Measurements from ENCODE around the gene DOCK6. TPM values are rescaled to one million over a fixed set of nuclear protein-coding genes. Genes with fewer than 3 reads are reported as not detected.

DOCK6 gene
- polyA plus RNA-seq, 1 donor from 2014 or later, result not detected

DNA sequence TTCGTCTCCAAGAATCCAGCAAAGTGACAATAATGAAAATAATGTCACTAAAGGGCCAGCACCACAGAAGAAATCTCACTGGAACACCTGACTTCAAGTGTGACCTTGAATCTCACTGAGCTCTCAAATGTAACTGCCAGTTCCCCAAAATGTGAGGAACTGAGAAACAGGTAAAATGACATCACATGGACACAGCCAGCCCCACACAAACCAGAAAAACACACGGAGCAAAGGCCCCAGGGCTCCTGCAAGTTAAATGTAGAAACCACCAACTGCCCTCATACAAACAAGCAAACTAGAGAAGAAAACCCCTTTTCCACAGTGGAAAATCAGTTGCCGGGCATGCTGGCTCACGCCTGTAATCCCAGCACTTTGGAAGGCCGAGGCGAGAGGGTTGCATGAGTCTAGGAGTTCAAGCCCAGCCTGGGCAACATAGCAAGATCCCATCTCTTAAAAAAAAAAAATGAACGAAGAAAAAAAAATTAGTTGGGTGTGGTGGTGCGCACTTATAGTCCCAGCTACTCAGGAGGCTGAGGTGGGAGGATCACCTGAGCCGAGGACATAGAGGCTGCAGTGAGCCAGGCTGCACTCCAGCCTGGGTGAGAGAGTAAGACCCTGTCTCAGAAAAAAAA, 56.3 kb downstream of the DOCK6 start:
- H3K27ac ChIP-seq (ENCODE audit: low read length), result no peak overlapping the region
- H3K9me3 ChIP-seq (ENCODE audit: low read length), result no peaks in the 10 kb centered on the region
- H2AFZ ChIP-seq (ENCODE audit: low read depth, low read length), result no peak overlapping the region
- H3K4me2 ChIP-seq (ENCODE audit: low read length), result no peak overlapping the region
- H3K9ac ChIP-seq (ENCODE audit: low read length), result no peak overlapping the region
- no peaks in the 10 kb centered on the region for H3K27me3 ChIP-seq (ENCODE audit: insufficient read depth, low read depth, low read length)
- no peaks in the 10 kb centered on the region for H3F3A ChIP-seq (ENCODE audit: insufficient read depth, low read length, poor library complexity, severe bottlenecking)
- no peaks in the 10 kb centered on the region for H4K20me1 ChIP-seq (ENCODE audit: insufficient read depth)
- H3K9me2 ChIP-seq (ENCODE audit: insufficient read depth, low read length), result no peaks in the 10 kb centered on the region
- H3K4me3 ChIP-seq (ENCODE audit: low read length), result no peak overlapping the region
- TF ChIP-seq SMC3 (conservative IDR thresholded peaks at IDR 0.05; ENCODE audit: poor library complexity) (no peak), POLR2AphosphoS5 (IDR thresholded peaks at IDR 0.05) (no peak), EZH2 (IDR thresholded peaks at IDR 0.05; ENCODE audit: borderline replicate concordance, insufficient read depth, low read length, poor library complexity, severe bottlenecking) (no peak), MXI1 (conservative IDR thresholded peaks at IDR 0.05; ENCODE audit: poor library complexity, severe bottlenecking) (no peak), TAF1 (IDR thresholded peaks at IDR 0.05; ENCODE audit: low read depth) (no peak), RAD21 (conservative IDR thresholded peaks at IDR 0.05) (no peak), EP300 (conservative IDR thresholded peaks at IDR 0.05; ENCODE audit: poor library complexity, severe bottlenecking) (no peak)
- TF ChIP-seq, protein P1, sequence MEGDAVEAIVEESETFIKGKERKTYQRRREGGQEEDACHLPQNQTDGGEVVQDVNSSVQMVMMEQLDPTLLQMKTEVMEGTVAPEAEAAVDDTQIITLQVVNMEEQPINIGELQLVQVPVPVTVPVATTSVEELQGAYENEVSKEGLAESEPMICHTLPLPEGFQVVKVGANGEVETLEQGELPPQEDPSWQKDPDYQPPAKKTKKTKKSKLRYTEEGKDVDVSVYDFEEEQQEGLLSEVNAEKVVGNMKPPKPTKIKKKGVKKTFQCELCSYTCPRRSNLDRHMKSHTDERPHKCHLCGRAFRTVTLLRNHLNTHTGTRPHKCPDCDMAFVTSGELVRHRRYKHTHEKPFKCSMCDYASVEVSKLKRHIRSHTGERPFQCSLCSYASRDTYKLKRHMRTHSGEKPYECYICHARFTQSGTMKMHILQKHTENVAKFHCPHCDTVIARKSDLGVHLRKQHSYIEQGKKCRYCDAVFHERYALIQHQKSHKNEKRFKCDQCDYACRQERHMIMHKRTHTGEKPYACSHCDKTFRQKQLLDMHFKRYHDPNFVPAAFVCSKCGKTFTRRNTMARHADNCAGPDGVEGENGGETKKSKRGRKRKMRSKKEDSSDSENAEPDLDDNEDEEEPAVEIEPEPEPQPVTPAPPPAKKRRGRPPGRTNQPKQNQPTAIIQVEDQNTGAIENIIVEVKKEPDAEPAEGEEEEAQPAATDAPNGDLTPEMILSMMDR (IDR thresholded peaks at IDR 0.05; ENCODE audit: poor library complexity, severe bottlenecking), result no peak
- TF ChIP-seq, protein P2, sequence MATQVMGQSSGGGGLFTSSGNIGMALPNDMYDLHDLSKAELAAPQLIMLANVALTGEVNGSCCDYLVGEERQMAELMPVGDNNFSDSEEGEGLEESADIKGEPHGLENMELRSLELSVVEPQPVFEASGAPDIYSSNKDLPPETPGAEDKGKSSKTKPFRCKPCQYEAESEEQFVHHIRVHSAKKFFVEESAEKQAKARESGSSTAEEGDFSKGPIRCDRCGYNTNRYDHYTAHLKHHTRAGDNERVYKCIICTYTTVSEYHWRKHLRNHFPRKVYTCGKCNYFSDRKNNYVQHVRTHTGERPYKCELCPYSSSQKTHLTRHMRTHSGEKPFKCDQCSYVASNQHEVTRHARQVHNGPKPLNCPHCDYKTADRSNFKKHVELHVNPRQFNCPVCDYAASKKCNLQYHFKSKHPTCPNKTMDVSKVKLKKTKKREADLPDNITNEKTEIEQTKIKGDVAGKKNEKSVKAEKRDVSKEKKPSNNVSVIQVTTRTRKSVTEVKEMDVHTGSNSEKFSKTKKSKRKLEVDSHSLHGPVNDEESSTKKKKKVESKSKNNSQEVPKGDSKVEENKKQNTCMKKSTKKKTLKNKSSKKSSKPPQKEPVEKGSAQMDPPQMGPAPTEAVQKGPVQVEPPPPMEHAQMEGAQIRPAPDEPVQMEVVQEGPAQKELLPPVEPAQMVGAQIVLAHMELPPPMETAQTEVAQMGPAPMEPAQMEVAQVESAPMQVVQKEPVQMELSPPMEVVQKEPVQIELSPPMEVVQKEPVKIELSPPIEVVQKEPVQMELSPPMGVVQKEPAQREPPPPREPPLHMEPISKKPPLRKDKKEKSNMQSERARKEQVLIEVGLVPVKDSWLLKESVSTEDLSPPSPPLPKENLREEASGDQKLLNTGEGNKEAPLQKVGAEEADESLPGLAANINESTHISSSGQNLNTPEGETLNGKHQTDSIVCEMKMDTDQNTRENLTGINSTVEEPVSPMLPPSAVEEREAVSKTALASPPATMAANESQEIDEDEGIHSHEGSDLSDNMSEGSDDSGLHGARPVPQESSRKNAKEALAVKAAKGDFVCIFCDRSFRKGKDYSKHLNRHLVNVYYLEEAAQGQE (IDR thresholded peaks at IDR 0.05; ENCODE audit: borderline replicate concordance), result no peak
- H3K79me2 ChIP-seq (replicated peaks; ENCODE audit: insufficient read depth, low read length), result no peaks in the 10 kb centered on the region
- no peaks in the 10 kb centered on the region for H3K36me3 ChIP-seq (ENCODE audit: insufficient read depth, low read length)

DNA sequence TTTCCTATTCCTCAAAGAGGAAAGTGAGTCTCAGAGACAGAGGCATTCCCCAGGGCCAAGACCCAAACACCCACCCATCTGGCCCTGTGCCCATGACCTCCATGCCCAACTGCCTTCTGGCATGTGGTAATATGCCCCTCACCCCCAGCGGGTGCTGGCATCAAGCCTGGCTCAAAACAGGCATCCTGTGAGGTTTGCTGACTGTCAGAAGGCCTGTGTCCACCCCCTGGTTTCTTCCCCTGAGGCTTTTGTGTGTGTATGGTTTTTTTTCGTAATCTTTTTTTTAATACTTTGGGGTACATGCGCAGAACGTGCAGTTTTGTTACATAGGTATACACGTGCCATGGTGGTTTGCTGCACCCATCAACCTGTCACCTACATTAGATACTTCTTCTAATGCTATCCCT, 57.4 kb downstream of the DOCK6 start:
- Histone ChIP-seq H3K4me2 (ENCODE audit: low read length) (no peak overlapping the region), H3K27ac (ENCODE audit: low read length) (no peak overlapping the region), H3K4me3 (ENCODE audit: low read length) (no peak overlapping the region), H3F3A (ENCODE audit: insufficient read depth, low read length, poor library complexity, severe bottlenecking) (no peaks in the 10 kb centered on the region), H3K79me2 (replicated peaks; ENCODE audit: insufficient read depth, low read length) (no peaks in the 10 kb centered on the region), H3K9me2 (ENCODE audit: insufficient read depth, low read length) (no peaks in the 10 kb centered on the region), H3K36me3 (ENCODE audit: insufficient read depth, low read length) (no peaks in the 10 kb centered on the region), H2AFZ (ENCODE audit: low read depth, low read length) (no peak overlapping the region), H3K9ac (ENCODE audit: low read length) (no peak overlapping the region), H3K9me3 (ENCODE audit: low read length) (no peaks in the 10 kb centered on the region), H3K27me3 (ENCODE audit: insufficient read depth, low read depth, low read length) (no peaks in the 10 kb centered on the region), H4K20me1 (ENCODE audit: insufficient read depth) (no peaks in the 10 kb centered on the region)
- TF ChIP-seq, protein P1 (IDR thresholded peaks at IDR 0.05; ENCODE audit: poor library complexity, severe bottlenecking), result no peak
- TF ChIP-seq EP300 (conservative IDR thresholded peaks at IDR 0.05; ENCODE audit: poor library complexity, severe bottlenecking), result no peak
- TF ChIP-seq EZH2 (IDR thresholded peaks at IDR 0.05; ENCODE audit: borderline replicate concordance, insufficient read depth, low read length, poor library complexity, severe bottlenecking), result no peak
- no peak for TF ChIP-seq TAF1 (IDR thresholded peaks at IDR 0.05; ENCODE audit: low read depth)
- TF ChIP-seq, protein P2 (IDR thresholded peaks at IDR 0.05; ENCODE audit: borderline replicate concordance), result no peak
- no peak for TF ChIP-seq MXI1 (conservative IDR thresholded peaks at IDR 0.05; ENCODE audit: poor library complexity, severe bottlenecking)
- TF ChIP-seq POLR2AphosphoS5 (IDR thresholded peaks at IDR 0.05), result no peak
- no peak for TF ChIP-seq SMC3 (conservative IDR thresholded peaks at IDR 0.05; ENCODE audit: poor library complexity)

All from neural cell (in vitro differentiated cells).